Stimulated activated CD8-positive, alpha-beta memory T cell treated with anti-CD3 and anti-CD28 coated beads, Interleukin-12 subunit alpha, Interleukin-12 subunit beta, amount 100 ng/mL, for 1 hour (primary cell): Measurements from ENCODE around the gene LRCH4.
"Not testable (repeated sequence)": the region's sequence is repeated elsewhere in the genome, so short reads cannot be mapped to it uniquely, and the experiment has no call there.

Experiments
- DNase-seq: peaks from one replicate; pipeline ENCODE4 v3.0.0-alpha.2; 2020; ENCODE audit warnings: low read depth

LRCH4 gene

GRCh38 chr7:100567751-100568175, 18.2 kb downstream of the LRCH4 start:
- no peak for DNase-seq

GRCh38 chr7:100567031-100567730, 18.7 kb downstream of the LRCH4 start:
- no peak for DNase-seq

- DNase-seq: no peak
These were observed 19.9 kb downstream of the LRCH4 start for GRCh38 chr7:100566018-100566531.

- DNase-seq: no peak
These were observed 20.8 kb downstream of the LRCH4 start for GRCh38 chr7:100565133-100565571.

GRCh38 chr7:100564405-100564804, 21.5 kb downstream of the LRCH4 start:
- not testable (repeated sequence) for DNase-seq

- DNase-seq: peak; percentile 81
These were observed 22.0 kb downstream of the LRCH4 start for GRCh38 chr7:100563809-100564400.

- no peak for DNase-seq
These were observed 22.8 kb downstream of the LRCH4 start for GRCh38 chr7:100563100-100563564.

GRCh38 chr7:100562195-100563099, 23.5 kb downstream of the LRCH4 start:
- no peak for DNase-seq

- DNase-seq: no peak
These were observed 24.3 kb downstream of the LRCH4 start for GRCh38 chr7:100561491-100562194.

- DNase-seq: no peak
These were observed 26.8 kb downstream of the LRCH4 start for GRCh38 chr7:100559127-100559526.

GRCh38 chr7:100556541-100556940, 29.4 kb downstream of the LRCH4 start:
- no peak for DNase-seq

- no peak for DNase-seq
These were observed 30.2 kb downstream of the LRCH4 start for GRCh38 chr7:100555701-100556100.

GRCh38 chr7:100553032-100553431, 32.9 kb downstream of the LRCH4 start:
- DNase-seq: no peak

- no peak for DNase-seq
These were observed 33.4 kb downstream of the LRCH4 start for GRCh38 chr7:100552532-100552931.

- DNase-seq: not testable (repeated sequence)
These were observed 37.5 kb downstream of the LRCH4 start for GRCh38 chr7:100548446-100548845.

- DNase-seq: no peak
These were observed 38.1 kb downstream of the LRCH4 start for GRCh38 chr7:100547872-100548271.

- no peak for DNase-seq
These were observed 38.8 kb downstream of the LRCH4 start for GRCh38 chr7:100546926-100547800.

GRCh38 chr7:100546129-100546925, 39.6 kb downstream of the LRCH4 start:
- no peak for DNase-seq

GRCh38 chr7:100545360-100546128, 40.4 kb downstream of the LRCH4 start:
- no peak for DNase-seq
